GM18499 (cell line): ENCODE data around the gene ZEB2.

Experiments
- ATAC-seq: cut with Tn5 transposase; IDR thresholded peaks from one replicate; pipeline ENCODE4 v1.9.1; 2021; ENCODE audit warnings: moderate number of reproducible peaks; ENCODE audit not compliant: insufficient read depth, unreplicated experiment

ZEB2 gene

GRCh38 chr2:144402251-144402650 lies 117.7 kb downstream of the ZEB2 start:
- no peak for ATAC-seq

DNA sequence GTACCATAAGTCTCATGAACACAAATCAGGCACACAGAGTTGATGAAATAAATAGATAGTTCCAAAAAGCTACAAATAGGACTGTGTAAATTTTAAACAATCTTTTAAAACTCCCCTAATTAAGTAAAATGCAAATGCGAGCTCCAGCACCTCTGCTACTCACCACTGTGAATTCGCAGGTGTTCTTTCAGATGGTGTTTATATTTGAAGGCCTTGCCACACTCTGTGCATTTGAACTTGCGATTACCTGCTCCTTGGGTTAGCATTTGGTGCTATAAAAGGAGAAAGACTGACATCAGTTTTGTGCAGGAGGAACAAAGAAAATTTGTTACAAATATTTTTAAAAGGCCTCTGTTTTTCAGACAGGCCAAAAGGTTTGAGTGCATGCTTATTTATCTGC lies 118.9 kb downstream of the ZEB2 start:
- ATAC-seq: no peak

DNA sequence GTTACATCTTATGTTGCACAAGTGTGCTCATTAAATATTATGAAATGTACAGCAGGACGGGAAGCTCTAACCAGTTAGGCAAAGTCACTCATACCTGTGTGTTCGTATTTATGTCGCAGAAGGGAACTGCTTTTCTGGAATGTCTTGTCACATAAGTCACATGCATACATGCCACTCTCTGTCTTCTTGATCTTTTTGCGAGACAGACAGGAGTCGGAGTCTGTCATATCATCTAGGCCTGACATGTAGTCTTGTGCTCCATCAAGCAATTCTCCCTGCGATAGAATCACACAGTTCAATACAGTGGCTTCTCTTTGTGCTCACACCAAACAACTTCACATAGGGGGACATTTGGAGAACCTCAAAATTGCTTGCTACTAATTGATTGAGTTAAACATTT lies 123.6 kb downstream of the ZEB2 start:
- ATAC-seq: no peak

DNA sequence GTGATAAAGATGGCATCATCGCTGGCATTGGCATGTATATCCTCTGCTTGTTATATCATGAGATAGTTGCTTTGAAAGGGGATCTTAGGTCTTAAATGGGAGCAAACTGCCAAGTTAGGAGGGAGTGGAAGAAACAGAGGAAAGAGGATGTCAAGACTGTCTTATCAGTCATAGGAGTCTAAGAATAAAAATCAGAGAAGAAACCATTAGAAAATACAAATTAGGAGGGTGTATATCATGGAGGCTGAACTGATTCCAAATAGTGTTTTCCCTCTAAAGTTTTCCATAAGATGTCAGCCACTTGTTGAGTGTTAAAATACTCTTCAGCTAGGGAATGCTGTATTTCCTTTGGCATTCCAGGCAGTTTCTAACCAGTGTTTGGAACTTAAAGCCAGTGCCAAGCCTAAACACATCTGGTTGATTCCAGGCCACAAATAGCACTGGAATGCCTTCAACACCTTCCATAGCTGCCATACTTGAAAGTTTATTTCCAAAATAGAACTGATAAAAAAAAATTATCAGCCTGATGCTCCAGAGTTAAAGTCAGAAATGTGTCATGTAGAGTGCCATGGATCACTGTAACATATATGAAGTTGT lies 129.4 kb downstream of the ZEB2 start:
- no peak for ATAC-seq

DNA sequence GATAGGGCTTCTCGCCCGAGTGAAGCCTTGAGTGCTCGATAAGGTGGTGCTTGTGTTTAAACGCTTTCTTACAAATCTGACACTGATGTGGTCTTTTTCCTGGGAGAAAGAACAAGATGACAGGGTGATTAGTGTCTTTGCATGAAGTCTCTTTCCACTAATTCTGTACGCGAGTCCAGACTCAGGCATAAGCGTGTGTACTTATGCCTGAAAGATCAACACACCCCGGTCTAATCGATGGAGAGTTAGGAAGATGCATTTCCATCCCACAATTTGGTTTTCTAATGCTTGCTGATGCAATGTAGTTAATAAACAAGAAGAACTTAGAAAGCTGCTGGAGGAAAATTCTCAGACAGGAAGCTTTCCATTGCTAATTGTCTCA lies 130.0 kb downstream of the ZEB2 start:
- no peak for ATAC-seq

- no peak for ATAC-seq
These were observed 130.6 kb downstream of the ZEB2 start for GRCh38 chr2:144389151-144389929.

DNA sequence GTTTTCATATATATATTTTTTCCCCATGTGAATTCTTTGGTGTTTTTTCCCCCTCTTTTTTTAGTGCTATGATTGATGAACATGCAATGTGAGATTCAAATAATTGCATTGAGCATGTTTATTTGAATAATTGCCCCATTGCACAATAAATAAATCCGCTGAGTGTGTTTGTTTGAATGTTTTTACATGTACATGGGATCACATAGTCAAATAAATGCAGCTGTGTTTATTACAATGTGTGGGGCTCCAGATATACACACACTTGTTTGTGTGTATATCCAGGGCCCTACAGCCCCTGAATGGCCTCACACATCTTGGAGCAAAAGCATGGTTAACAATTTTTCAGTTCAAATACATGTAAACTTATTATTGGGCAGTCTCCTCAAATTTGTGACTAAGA lies 134.5 kb downstream of the ZEB2 start:
- ATAC-seq: no peak

GRCh38 chr2:144383571-144384100 lies 136.3 kb downstream of the ZEB2 start:
- ATAC-seq: no peak

DNA sequence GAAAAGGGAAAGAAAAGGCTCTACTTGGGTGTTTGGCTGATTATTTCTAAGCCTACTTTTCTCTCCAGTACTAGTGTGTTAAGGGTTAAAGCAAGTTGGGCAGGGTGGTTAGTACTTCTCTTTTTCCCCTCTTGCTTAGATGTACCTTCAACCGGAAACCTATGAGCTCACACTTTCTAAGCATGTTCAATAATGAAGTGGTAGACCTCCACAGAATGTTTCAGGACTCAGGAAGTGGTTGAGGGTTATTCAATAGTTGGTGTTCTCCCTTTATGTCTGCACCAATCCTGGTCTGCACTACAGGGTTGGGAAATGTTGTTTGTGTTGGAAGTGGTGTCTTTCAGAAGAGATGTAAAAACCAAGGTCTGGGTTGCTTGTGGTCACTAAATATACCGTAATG lies 137.1 kb downstream of the ZEB2 start:
- ATAC-seq: peak; percentile 99

DNA sequence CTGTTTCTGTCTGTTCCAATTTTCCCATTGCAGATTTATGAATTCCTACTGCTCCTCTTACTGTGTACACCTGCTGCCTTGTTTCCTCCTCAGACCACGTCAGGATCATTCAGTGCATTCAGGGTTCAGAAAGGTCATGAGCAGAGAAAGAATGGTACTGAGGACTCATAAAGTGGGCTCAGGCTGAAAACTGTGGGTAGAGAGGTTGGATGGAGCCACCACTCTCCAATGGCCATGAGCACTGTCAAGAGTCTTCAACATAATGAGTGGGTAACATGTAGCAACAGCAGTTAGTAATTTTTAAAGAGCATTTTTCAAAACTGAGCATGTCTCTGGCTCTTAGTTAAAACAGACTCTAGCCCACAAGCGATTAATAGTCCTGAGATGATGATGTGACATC lies 138.2 kb downstream of the ZEB2 start:
- no peak for ATAC-seq

GRCh38 chr2:144379851-144380311 lies 140.0 kb downstream of the ZEB2 start:
- ATAC-seq: no peak

DNA sequence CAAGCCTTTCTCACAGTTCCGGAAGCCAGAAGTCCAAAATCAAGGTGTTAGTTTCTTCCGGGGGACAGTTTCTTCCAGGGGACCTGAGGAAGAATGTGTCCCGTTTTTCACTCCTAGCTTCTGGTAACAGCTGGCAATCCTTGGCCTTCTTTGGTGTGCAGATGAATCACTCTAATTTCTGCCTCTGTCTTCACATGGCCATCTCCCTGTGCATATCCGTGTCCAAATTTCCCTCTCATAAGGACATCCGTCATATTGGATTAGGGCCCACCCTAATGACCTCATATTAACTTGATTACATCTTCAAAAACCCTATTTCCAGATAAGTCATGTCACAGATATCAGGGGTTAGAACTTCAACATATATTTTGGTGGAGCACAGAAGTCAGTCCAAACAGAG lies 141.4 kb downstream of the ZEB2 start:
- ATAC-seq: no peak

DNA sequence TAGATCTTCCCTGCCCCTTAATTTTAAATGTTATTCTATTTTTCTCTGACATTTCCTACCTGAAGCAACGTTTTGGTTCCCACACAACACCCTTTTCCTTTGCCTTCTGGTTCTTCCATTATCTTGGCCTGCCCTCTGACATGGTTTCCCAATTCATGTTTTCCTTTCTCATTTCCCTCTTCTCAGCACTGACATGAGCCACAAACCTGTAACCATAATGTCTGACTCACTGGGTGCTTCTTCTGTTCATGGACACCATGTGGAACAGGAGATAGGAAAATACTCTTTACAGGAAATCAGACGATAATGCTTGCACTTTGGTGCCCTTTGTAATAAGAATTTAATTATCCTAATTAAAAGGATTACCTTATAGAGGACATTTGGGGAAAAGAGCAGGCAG lies 142.0 kb downstream of the ZEB2 start:
- ATAC-seq: no peak

DNA sequence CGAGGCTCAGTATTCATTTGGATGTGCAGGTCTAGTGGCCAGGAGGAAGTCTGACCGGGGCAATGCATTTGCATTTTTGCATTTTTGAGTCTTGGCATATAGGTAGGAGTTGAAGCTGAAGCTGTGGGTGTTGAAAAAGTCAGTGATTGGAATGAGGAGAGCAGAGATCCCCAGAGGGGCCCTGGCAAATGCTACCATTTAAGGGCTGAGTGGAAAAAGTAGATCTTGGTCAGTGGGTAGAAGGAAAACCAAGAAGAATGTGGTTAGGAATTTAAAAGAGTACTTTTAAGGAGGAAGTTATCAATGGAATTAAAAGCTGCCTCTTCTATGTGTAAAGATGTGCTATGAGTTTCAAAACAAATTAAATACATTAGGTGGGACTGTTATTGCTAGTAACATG lies 143.0 kb downstream of the ZEB2 start:
- no peak for ATAC-seq

DNA sequence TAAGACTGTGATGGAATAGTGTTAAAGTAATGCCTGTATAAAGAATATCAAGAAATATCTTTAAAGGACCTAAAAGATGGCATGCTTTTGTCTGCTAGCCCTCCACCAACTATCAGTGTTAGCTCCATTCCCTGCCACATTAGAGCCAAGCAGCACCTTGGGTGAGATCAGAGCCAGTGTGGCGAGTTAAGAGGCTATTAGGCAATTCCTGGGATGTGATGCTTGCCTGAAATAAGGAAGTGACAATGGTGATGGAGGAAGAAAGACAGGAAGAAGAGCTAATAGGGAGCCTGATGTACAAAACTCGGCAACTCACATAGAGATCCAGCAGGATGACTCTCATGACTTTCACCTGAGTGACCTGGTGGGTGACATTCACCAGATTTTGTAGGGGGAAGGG lies 143.5 kb downstream of the ZEB2 start:
- no peak for ATAC-seq

GRCh38 chr2:144374163-144374661 lies 145.7 kb downstream of the ZEB2 start:
- ATAC-seq: peak; percentile 68

DNA sequence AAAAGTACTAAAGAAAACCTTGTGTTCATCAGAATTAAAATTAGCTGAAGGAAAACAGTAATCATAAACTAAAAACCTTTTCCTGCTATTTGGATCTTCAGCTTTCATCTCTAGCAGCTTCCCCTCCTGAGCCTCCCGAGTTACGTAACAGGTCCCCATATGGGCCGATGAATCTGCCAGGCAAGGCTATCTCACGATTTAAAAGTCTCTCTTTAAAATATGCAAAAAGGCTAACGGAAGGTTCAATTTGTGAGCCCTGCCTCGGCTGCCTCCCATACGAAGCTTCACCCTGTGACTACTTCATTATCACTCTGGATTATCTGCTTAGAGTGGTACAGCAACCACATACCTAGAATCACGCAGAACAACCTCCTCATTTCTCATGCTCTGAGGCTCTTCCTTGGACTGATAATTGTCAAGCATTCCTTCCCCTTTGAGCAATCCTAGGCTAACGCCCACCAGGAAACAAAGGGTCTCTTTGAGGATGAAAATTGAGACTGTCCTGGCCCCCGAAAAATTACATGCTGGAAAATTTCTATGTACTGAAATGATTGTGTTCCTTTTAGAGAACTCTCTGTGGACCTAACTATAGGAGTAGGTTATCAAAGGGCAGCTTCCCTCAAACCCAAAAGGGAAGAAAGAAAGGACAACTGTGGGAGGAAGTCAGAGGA lies 147.4 kb downstream of the ZEB2 start:
- no peak for ATAC-seq

DNA sequence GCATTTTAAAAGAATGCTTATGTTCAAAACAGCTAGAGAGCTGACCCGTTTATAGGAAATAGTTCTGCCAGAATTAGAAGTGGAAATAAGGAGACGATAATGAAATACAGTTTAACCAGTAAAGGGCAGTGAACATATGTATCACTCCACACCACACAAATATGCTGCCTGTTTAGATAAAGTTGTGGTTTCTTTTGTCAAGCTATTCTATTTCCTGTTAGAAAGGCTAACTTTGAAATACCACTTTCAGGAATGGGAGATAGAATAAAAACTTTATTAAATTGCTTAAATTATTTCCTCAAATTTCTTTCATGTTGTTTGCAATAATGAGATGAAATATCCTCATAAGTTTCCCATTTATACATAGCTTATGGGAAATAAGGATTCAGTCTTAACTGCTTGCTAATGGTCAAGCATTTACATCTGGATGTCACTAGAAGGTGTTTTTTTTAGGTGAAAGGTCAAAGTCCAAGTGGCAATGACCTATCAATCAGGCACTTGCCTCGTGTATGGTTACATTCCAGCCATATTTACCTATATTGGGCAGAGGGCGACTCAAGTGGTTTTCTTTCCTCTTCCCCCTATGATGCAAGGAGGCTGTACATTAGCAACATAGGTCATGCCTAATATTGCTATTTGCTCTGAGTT lies 148.9 kb downstream of the ZEB2 start:
- no peak for ATAC-seq

DNA sequence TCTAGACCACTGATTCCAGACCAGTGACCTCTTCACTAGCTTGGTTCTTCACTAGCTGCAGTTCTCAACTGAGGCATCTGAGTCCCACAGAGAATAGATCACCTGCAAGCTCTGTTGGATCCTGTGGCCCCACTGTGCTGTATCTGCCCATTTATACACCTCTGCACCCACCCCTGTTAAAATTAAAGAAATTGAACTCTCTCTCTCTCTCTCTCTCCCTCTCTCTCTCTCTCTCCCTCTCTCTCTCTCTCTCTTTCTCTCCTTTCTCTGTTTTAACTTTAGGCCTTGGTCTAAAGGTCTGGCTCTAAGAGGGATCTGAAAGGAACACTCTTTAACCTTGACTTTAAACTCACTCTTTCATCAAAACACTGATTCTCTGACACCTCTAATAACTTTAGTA lies 150.5 kb downstream of the ZEB2 start:
- no peak for ATAC-seq

DNA sequence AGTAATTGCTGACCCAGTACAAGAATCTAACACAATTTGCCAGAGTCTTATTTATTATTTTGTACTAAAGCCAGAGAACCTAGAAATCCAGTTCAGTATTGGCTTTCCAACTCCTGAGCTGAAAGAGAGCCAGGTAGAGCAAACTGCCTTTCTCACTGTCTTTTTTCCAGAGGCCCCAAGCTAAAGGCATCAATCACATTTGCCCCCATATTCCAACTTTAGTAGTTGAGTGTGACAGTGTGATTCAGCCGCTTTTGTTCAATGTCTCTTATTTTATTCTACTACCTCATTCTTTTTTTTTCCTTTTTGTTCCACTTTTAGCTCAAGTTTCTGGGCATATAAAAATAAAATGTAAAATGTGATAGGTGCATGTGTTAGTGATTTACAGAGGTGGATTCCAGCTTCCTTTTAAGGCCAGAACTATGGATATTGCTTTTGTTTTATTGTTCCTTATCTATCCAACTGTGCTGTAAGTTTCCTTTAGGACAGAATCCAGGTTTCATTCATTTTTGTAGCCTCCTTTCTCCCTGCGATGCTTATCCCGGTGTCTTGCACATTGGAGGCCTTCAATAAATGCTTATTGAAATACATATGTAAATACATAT lies 153.0 kb downstream of the ZEB2 start:
- ATAC-seq: no peak
